HL-60 (cell line): ENCODE measurements around the gene CD72.
A peak's percentile ranks its signal among the peaks of the same experiment; 100 is the strongest.
"Not testable (repeated sequence)": the region's sequence is repeated elsewhere in the genome, so short reads cannot be mapped to it uniquely, and the experiment has no call there.

Experiments
- DNase-seq, 2 experiments: peaks; one replicate each; pipeline ENCODE4 v3.0.0-alpha.2; 2010 to 2020; ENCODE audit warnings: low read depth in 1 of 2, low spot score in 1 of 2
- H3K27ac ChIP-seq: fragments of 250-450 bp; sonication (Bioruptor Pico); replicated peaks from 2 replicates; pipeline ENCODE4 v1.5.1; 2020; ENCODE audit warnings: mild to moderate bottlenecking, moderate library complexity
- H3K27me3 ChIP-seq: fragments of 250-450 bp; sonication (Bioruptor Pico); 2 replicates; pipeline ENCODE4 v1.5.1; 2021; ENCODE audit warnings: mild to moderate bottlenecking, moderate library complexity; ENCODE audit not compliant: insufficient read depth, poor library complexity, severe bottlenecking
- H3K4me3 ChIP-seq: replicated peaks from 2 replicates; pipeline ENCODE4 v1.5.1; 2011; ENCODE audit warnings: mild to moderate bottlenecking, control low read depth, low read length; ENCODE audit not compliant: insufficient read depth
- GABPA ChIP-seq: IDR thresholded peaks from 2 replicates; pipeline ENCODE4 v1.6.1; 2012; ENCODE audit warnings: low read depth
- POLR2AphosphoS5 ChIP-seq: IDR thresholded peaks from 2 replicates; pipeline ENCODE4 v1.6.1; 2012; ENCODE audit warnings: low read depth
- SPI1 ChIP-seq: IDR thresholded peaks from 2 replicates; pipeline ENCODE4 v1.6.1; 2012; ENCODE audit warnings: low read depth, mild to moderate bottlenecking, borderline replicate concordance
- TF ChIP-seq, protein P1 (sequence below): IDR thresholded peaks from 2 replicates; pipeline ENCODE4 v1.6.1; 2012; ENCODE audit warnings: low read depth; ENCODE audit not compliant: insufficient replicate concordance
- TF ChIP-seq, protein P2 (sequence below): IDR thresholded peaks from one replicate; pipeline ENCODE4 v1.5.1; 2011; ENCODE audit warnings: low read length, control low read depth, inconsistent platforms; ENCODE audit not compliant: insufficient read depth

Gene CD72

DNA sequence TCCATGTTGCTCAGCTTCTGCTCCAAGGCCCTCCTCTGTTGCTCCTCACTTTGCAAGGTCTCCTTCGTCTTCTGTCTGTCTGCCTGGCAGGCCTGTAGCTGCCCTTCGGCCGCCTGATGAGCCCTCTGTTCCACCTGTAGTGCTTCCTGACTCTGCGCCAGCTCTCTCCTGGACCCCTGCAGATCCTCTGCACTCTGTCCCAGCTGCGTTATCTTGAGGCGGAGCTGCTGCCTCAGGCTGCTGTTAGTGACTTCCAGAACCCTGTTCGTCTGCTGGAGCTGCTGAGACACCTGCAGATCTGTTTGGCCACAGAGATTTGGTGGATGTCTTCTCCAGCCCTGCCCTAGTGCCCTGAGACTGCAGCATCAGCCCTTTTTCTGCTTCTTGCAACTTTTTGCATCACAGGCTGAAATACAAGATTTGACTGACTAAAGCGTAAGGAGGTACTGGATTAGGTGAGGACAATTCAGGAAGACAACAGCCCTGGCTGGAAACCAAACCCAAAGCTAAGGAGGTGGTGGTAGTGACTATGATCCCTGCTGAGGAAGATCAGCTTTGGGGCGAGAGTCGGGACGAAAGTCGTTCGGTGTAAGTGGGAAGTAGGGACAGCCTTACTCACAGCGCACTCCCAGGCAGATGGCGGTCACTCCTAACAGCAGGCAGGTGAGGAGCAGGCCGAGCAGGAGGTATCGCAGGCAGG is 2.1 kb downstream of the CD72 start:
- no peak for DNase-seq
- Histone ChIP-seq H3K27ac (no peak overlapping the region), H3K27me3 (no peaks in the 10 kb centered on the region), H3K4me3 (no peak overlapping the region)
- TF ChIP-seq GABPA (no peak), SPI1 (no peak), POLR2AphosphoS5 (no peak)
- TF ChIP-seq, protein P1, sequence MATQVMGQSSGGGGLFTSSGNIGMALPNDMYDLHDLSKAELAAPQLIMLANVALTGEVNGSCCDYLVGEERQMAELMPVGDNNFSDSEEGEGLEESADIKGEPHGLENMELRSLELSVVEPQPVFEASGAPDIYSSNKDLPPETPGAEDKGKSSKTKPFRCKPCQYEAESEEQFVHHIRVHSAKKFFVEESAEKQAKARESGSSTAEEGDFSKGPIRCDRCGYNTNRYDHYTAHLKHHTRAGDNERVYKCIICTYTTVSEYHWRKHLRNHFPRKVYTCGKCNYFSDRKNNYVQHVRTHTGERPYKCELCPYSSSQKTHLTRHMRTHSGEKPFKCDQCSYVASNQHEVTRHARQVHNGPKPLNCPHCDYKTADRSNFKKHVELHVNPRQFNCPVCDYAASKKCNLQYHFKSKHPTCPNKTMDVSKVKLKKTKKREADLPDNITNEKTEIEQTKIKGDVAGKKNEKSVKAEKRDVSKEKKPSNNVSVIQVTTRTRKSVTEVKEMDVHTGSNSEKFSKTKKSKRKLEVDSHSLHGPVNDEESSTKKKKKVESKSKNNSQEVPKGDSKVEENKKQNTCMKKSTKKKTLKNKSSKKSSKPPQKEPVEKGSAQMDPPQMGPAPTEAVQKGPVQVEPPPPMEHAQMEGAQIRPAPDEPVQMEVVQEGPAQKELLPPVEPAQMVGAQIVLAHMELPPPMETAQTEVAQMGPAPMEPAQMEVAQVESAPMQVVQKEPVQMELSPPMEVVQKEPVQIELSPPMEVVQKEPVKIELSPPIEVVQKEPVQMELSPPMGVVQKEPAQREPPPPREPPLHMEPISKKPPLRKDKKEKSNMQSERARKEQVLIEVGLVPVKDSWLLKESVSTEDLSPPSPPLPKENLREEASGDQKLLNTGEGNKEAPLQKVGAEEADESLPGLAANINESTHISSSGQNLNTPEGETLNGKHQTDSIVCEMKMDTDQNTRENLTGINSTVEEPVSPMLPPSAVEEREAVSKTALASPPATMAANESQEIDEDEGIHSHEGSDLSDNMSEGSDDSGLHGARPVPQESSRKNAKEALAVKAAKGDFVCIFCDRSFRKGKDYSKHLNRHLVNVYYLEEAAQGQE, result no peak
- TF ChIP-seq, protein P2, sequence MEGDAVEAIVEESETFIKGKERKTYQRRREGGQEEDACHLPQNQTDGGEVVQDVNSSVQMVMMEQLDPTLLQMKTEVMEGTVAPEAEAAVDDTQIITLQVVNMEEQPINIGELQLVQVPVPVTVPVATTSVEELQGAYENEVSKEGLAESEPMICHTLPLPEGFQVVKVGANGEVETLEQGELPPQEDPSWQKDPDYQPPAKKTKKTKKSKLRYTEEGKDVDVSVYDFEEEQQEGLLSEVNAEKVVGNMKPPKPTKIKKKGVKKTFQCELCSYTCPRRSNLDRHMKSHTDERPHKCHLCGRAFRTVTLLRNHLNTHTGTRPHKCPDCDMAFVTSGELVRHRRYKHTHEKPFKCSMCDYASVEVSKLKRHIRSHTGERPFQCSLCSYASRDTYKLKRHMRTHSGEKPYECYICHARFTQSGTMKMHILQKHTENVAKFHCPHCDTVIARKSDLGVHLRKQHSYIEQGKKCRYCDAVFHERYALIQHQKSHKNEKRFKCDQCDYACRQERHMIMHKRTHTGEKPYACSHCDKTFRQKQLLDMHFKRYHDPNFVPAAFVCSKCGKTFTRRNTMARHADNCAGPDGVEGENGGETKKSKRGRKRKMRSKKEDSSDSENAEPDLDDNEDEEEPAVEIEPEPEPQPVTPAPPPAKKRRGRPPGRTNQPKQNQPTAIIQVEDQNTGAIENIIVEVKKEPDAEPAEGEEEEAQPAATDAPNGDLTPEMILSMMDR, result no peak

DNA sequence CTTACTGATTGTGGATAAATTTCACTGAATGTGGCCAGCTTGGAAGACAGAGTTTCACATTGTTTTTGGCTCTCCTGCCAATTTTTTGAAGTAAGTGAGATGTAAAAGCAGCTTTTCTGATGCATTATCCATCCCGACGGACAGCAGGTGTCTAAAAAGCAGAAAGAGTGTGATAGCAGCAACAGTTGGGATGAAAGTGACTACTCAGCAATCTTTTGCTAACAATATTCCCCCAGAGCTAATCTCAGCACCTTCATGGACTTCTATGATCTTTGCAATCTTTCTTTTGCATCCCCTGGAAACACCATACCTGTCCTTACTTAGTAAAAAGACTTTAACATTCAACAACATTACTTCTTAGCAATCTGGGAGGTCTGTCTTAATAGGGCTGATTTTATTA is 5.4 kb downstream of the CD72 start:
- H3K4me3 ChIP-seq, result no peak overlapping the region

DNA sequence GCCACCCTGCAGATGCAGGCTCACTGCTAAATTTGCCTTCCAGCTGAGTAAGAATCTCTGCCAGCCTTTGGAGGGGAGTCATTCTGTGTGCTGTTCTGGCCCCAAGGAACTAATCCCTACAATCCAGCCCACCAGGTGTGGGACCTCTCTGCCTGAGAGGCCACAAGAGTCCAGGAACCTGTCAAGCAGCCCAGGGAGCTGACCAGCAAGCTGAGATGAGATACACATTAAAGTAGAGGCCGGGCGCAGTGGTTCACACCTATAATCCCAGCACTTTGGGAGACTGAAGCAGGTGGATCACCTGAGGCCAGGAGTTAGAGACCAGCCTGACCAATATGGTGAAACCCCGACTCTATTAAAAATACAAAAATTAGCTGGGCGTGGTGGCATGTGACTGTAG is 6.1 kb downstream of the CD72 start:
- H3K4me3 ChIP-seq, DNase-seq, H3K27ac ChIP-seq, H3K27me3 ChIP-seq: not testable (repeated sequence)

More for the DNA sequence above, 5.4 kb downstream of the CD72 start:
- DNase-seq, result no peak
- TF ChIP-seq, protein P2, result no peak
- TF ChIP-seq SPI1, result no peak
- TF ChIP-seq, protein P1, result no peak
- no peak for TF ChIP-seq POLR2AphosphoS5
- no peak for TF ChIP-seq GABPA
- Histone ChIP-seq H3K27me3 (no peaks in the 10 kb centered on the region), H3K27ac (no peak overlapping the region)

DNA sequence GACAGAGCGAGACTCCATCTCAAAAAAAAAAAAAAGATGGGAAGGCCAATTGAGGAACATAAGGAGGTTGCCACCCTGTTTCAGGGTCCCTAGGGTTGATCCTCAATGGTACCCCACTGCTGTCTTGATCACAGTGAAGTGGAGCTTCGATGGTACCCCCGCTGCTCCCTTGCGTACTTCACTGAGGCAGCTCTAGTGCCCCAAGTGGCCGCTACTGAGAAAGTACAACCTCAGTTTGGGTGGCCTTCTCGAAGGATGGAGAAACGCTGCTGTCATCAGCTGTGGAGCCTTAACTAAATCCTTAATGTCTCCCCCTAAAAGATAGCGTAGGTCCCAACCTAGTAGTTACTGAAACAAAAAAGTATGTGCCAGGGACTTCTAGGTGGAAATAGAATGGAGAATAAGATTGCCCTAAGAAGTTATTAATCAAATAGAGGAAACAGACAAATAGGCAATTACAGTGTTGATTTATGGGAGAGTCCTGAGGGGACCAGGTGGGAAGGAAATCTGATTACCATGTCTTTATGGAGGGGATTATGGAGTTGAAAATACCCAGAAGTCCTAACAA is 6.9 kb downstream of the CD72 start:
- Histone ChIP-seq H3K27ac (no peak overlapping the region), H3K27me3 (no peaks in the 10 kb centered on the region), H3K4me3 (no peak overlapping the region)
- TF ChIP-seq SPI1 (no peak), GABPA (no peak)
- TF ChIP-seq, protein P2, result peak; percentile 38
- TF ChIP-seq, protein P1, result no peak
- peak in 1 of 2 experiments; percentile 50 for DNase-seq
